OCI-M2 (cell line): ENCODE results near the gene PLB1.

Source experiments
- DNase-seq: peaks from one replicate; lab custom pipeline; 2025; ENCODE audit not compliant: unreplicated experiment; lab: John Stamatoyannopoulos, UW

PLB1 gene

GRCh38 chr2:28626376-28626775 is 130.5 kb downstream of the PLB1 start:
- no peak for DNase-seq

- DNase-seq, result no peak
Observed at GRCh38 chr2:28626891-28627421, 131.1 kb downstream of the PLB1 start.

- DNase-seq, result no peak
Observed at GRCh38 chr2:28627722-28628480, 132.0 kb downstream of the PLB1 start.

- DNase-seq, result no peak
Observed at GRCh38 chr2:28628506-28628905, 132.6 kb downstream of the PLB1 start.

- no peak for DNase-seq
Observed at GRCh38 chr2:28628987-28629386, 133.1 kb downstream of the PLB1 start.

- no peak for DNase-seq
Observed at GRCh38 chr2:28629910-28630309, 134.1 kb downstream of the PLB1 start.

- no peak for DNase-seq
Observed at GRCh38 chr2:28630341-28630740, 134.5 kb downstream of the PLB1 start.

GRCh38 chr2:28631514-28632206 is 135.8 kb downstream of the PLB1 start:
- DNase-seq, result no peak

GRCh38 chr2:28632791-28633190 is 136.9 kb downstream of the PLB1 start:
- DNase-seq, result no peak

- no peak for DNase-seq
Observed at GRCh38 chr2:28633204-28633603, 137.3 kb downstream of the PLB1 start.

- DNase-seq, result no peak
Observed at GRCh38 chr2:28633746-28634145, 137.9 kb downstream of the PLB1 start.

- DNase-seq, result no peak
Observed at GRCh38 chr2:28635191-28635611, 139.3 kb downstream of the PLB1 start.

GRCh38 chr2:28636491-28636890 is 140.6 kb downstream of the PLB1 start:
- DNase-seq, result no peak

- no peak for DNase-seq
Observed at GRCh38 chr2:28637066-28638047, 141.5 kb downstream of the PLB1 start.

GRCh38 chr2:28638102-28638501 is 142.2 kb downstream of the PLB1 start:
- DNase-seq, result no peak

GRCh38 chr2:28639092-28639691 is 143.3 kb downstream of the PLB1 start:
- no peak for DNase-seq

- no peak for DNase-seq
Observed at GRCh38 chr2:28639836-28640235, 144.0 kb downstream of the PLB1 start.

- no peak for DNase-seq
Observed at GRCh38 chr2:28640260-28640907, 144.5 kb downstream of the PLB1 start.

- no peak for DNase-seq
Observed at GRCh38 chr2:28640908-28641300, 145.0 kb downstream of the PLB1 start.

GRCh38 chr2:28642796-28643195 is 146.9 kb downstream of the PLB1 start:
- DNase-seq, result no peak
